ENCODE data around the gene TMPRSS9.

GRCh38 chr19:2330255-2330631 lies 29.8 kb upstream of the TMPRSS9 start:
- no peak for TF ChIP-seq CTCF (IDR thresholded peaks at IDR 0.05)
- no peak for TF ChIP-seq POLR2A (IDR thresholded peaks at IDR 0.05)
- no peak for TF ChIP-seq EP300 (IDR thresholded peaks at IDR 0.05)
